Endothelial cell of umbilical vein (primary cell): ENCODE measurements around the gene CCDC86.

Experiments used
- EZH2 ChIP-seq: IDR thresholded peaks from 2 replicates; pipeline ENCODE4 v1.6.1; 2012; ENCODE audit warnings: borderline replicate concordance, low read depth, mild to moderate bottlenecking, moderate library complexity, low read length, inconsistent platforms; ENCODE audit not compliant: severe bottlenecking
- GATA2 ChIP-seq: IDR thresholded peaks from 2 replicates; pipeline ENCODE4 v1.7.0; 2011; ENCODE audit warnings: low read depth, mild to moderate bottlenecking, moderate library complexity, mixed read lengths, low read length; ENCODE audit not compliant: insufficient read length, insufficient read depth
- MYC ChIP-seq: IDR thresholded peaks from one replicate; pipeline ENCODE4 v1.6.1; 2011; ENCODE audit warnings: mild to moderate bottlenecking, low read depth, low read length
- POLR2A ChIP-seq: IDR thresholded peaks from 2 replicates; pipeline ENCODE4 v1.6.1; 2012; ENCODE audit warnings: low read depth, mild to moderate bottlenecking, control low read depth, low read length
- POLR2AphosphoS5 ChIP-seq: IDR thresholded peaks from 2 replicates; pipeline ENCODE4 v1.6.1; 2012; ENCODE audit warnings: low read depth, mild to moderate bottlenecking, control low read depth, low read length, moderate library complexity; ENCODE audit not compliant: insufficient read depth
- TF ChIP-seq, protein P1 (sequence below): IDR thresholded peaks from 2 replicates; pipeline ENCODE4 v1.6.1; 2011; ENCODE audit not compliant: insufficient read depth, insufficient read length
- TF ChIP-seq, protein P2 (sequence below), 2 donors: IDR thresholded peaks; 1 replicate in 1 of 2; 2 replicates in 1 of 2; pipeline ENCODE4 v1.5.1; 2011; ENCODE audit warnings: low read length in 2 of 2, mild to moderate bottlenecking in 2 of 2, moderate library complexity in 2 of 2, control low read depth in 1 of 2, inconsistent platforms in 1 of 2, low read depth in 1 of 2; ENCODE audit not compliant: insufficient read depth in 1 of 2; ENCODE audit errors: extremely low read depth in 1 of 2

GRCh38 chr11:60889869-60890311, 48.0 kb downstream of the CCDC86 start:
- TF ChIP-seq, protein P1, sequence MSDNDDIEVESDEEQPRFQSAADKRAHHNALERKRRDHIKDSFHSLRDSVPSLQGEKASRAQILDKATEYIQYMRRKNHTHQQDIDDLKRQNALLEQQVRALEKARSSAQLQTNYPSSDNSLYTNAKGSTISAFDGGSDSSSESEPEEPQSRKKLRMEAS = no peak
- TF ChIP-seq POLR2A = no peak
- no peak for TF ChIP-seq POLR2AphosphoS5
- TF ChIP-seq, protein P2, sequence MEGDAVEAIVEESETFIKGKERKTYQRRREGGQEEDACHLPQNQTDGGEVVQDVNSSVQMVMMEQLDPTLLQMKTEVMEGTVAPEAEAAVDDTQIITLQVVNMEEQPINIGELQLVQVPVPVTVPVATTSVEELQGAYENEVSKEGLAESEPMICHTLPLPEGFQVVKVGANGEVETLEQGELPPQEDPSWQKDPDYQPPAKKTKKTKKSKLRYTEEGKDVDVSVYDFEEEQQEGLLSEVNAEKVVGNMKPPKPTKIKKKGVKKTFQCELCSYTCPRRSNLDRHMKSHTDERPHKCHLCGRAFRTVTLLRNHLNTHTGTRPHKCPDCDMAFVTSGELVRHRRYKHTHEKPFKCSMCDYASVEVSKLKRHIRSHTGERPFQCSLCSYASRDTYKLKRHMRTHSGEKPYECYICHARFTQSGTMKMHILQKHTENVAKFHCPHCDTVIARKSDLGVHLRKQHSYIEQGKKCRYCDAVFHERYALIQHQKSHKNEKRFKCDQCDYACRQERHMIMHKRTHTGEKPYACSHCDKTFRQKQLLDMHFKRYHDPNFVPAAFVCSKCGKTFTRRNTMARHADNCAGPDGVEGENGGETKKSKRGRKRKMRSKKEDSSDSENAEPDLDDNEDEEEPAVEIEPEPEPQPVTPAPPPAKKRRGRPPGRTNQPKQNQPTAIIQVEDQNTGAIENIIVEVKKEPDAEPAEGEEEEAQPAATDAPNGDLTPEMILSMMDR (IDR thresholded peaks at IDR 0.05; ENCODE audit: extremely low read depth in 1 of 2, insufficient read depth in 1 of 2, low read depth in 1 of 2, low read length in 2 of 2) = no peak
- TF ChIP-seq EZH2 = no peak
- no peak for TF ChIP-seq MYC
- no peak for TF ChIP-seq GATA2
